HepG2 (cell line): ENCODE measurements around the gene PRM3. TPM values are rescaled to one million over a fixed set of nuclear protein-coding genes. Genes with fewer than 3 reads are reported as not detected.

Experiments used
- HOXA3 ChIP-seq: sonication (generic); formaldehyde crosslinking; IDR thresholded peaks from 2 replicates; pipeline ENCODE4 v1.5.0; 2020; ENCODE audit warnings: missing genetic modification reagents
- JARID2 ChIP-seq: sonication (generic); formaldehyde crosslinking; IDR thresholded peaks from 2 replicates; pipeline ENCODE4 v1.8.1; 2023; ENCODE audit warnings: missing genetic modification reagents, inconsistent platforms; ENCODE audit not compliant: insufficient replicate concordance
- MTF1 ChIP-seq: sonication (generic); formaldehyde crosslinking; IDR thresholded peaks from 2 replicates; pipeline ENCODE4 v1.5.0; 2020; ENCODE audit warnings: missing genetic modification reagents
- NPAS2 ChIP-seq: sonication (generic); formaldehyde crosslinking; IDR thresholded peaks from 2 replicates; pipeline ENCODE4 v1.8.0; 2022; ENCODE audit warnings: mild to moderate bottlenecking, missing genetic modification reagents, borderline replicate concordance
- PTBP1 ChIP-seq: fragments of 200-400 bp; formaldehyde crosslinking; IDR thresholded peaks from 2 replicates; pipeline ENCODE4 v1.6.1; 2018; ENCODE audit warnings: low read length, low read depth; ENCODE audit not compliant: poor library complexity, severe bottlenecking
- ZEB1 ChIP-seq: IDR thresholded peaks from 2 replicates; pipeline ENCODE4 v1.6.1; 2012; ENCODE audit warnings: mild to moderate bottlenecking, low read depth, inconsistent platforms; ENCODE audit not compliant: insufficient replicate concordance
- ZNF263 ChIP-seq: sonication (generic); formaldehyde crosslinking; IDR thresholded peaks from 2 replicates; pipeline ENCODE4 v1.4.0; 2020; ENCODE audit warnings: missing genetic modification reagents
- ZNF510 ChIP-seq: sonication (generic); formaldehyde crosslinking; IDR thresholded peaks from 2 replicates; pipeline ENCODE4 v1.4.0; 2020; ENCODE audit warnings: low read depth, mild to moderate bottlenecking, missing genetic modification reagents
- ZNF552 ChIP-seq: sonication (generic); formaldehyde crosslinking; IDR thresholded peaks from 2 replicates; pipeline ENCODE4 v1.9.0; 2022; ENCODE audit warnings: missing genetic modification reagents, mild to moderate bottlenecking, borderline replicate concordance
- ZNF569 ChIP-seq: sonication (generic); formaldehyde crosslinking; IDR thresholded peaks from 2 replicates; pipeline ENCODE4 v1.5.0; 2020; ENCODE audit warnings: mild to moderate bottlenecking, missing genetic modification reagents, moderate library complexity, borderline replicate concordance
- ZNF614 ChIP-seq: IDR thresholded peaks from 2 replicates; pipeline ENCODE4 v1.6.1; 2018; ENCODE audit warnings: missing biosample characterization, missing genetic modification reagents, inconsistent platforms, borderline replicate concordance
- ZSCAN22 ChIP-seq: sonication (generic); formaldehyde crosslinking; IDR thresholded peaks from 2 replicates; pipeline ENCODE4 v1.4.0; 2020; ENCODE audit warnings: mild to moderate bottlenecking, missing genetic modification reagents
- polyA plus RNA-seq, 8 experiments: library from polyadenylated mRNA; depleted of rRNA in 3 of 8; stranded (reverse) in 7 of 8; unstranded in 1 of 8; fragments of >200 nt; fragmentation: Illumina TruSeq in 4 of 8; extraction: Trizol in 4 of 8; gene quantifications; 2 replicates each; pipeline versions ENCODE4 v1.2.1 to v1.2.3, GENCODE V29; 2011 to 2016; ENCODE audit warnings: low read depth in 4 of 8, missing spikeins in 1 of 8, mixed read lengths in 1 of 8; ENCODE audit not compliant: insufficient read depth in 1 of 8
- total RNA-seq, 5 experiments: library from RNA; depleted of rRNA; stranded (reverse); fragments of >200 nt; fragmentation: Illumina TruSeq; extraction: Trizol; gene quantifications; 2 replicates each; pipeline ENCODE4 v1.2.3, GENCODE V29; 2016; ENCODE audit warnings: low read depth in 1 of 5
- TF ChIP-seq, protein P1 (sequence below): sonication (generic); formaldehyde crosslinking; IDR thresholded peaks from 2 replicates; pipeline ENCODE4 v1.5.1; 2020; ENCODE audit warnings: missing genetic modification reagents, mild to moderate bottlenecking, borderline replicate concordance
- TF ChIP-seq, protein P2 (sequence below): sonication (generic); formaldehyde crosslinking; IDR thresholded peaks from 2 replicates; pipeline ENCODE4 v1.5.1; 2020; ENCODE audit warnings: mild to moderate bottlenecking, missing genetic modification reagents, borderline replicate concordance
- TF ChIP-seq, protein P3 (sequence below): sonication (generic); formaldehyde crosslinking; IDR thresholded peaks from 2 replicates; pipeline ENCODE4 v1.9.0; 2021; ENCODE audit warnings: missing genetic modification reagents, borderline replicate concordance

The PRM3 gene
- total and polyA plus RNA-seq, 2 of the 13 experiments (the other 11 are each of a cell fraction or from before 2014, with no cell fraction given): not detected

DNA sequence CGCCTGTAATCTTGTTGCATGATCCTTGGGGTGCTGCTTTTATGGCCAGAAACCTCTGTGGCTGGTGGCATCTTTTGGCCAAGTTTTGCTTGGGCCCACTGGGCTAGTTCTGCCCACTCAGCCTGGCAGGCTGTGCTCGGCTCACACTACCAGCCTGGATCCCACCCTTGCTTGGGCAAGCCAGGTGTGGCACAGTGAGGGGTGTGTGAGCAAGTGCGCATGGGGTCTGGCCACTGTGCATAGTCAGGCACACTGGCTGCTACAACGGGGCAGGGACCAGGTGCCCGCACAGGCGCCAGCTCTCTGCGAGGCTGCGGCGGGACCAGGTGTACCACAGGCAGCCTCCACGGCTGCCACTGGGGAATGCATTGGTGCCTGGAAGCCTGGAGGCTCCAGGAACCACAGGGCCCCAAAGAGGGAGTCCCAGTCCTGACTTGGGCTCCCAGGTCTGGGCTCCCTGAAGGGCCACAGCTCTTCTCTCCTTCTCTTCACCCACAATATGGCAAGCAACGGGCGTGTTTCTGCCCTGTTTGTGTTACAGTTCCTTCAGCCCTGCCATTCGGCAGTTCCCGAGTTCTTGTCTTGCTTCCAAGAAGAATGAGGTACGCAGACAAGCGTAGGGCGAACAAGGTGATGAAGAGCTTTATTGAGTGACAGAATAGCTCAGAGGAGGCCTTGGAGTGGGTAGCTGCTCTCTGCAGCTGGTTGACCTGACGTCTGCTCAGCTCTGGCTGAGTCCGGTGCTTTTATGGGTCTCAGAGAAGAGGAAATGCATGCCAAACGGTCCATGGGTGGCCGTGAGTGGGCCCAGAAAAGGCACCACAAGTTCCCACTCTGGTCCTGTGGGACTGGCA lies 34.4 kb upstream of the PRM3 start (continued):
- TF ChIP-seq HOXA3 (CRISPR knock-in tag) (no peak; the same call in 1 of the 2 replicates), ZNF614 (CRISPR knock-in tag) (peak; percentile 9; the same call in 1 of the 2 replicates), ZNF569 (CRISPR knock-in tag) (no peak), ZNF263 (CRISPR knock-in tag) (no peak), ZNF552 (no peak; the same call in 1 of the 2 replicates), JARID2 (CRISPR knock-in tag) (no peak), ZEB1 (no peak), NPAS2 (CRISPR knock-in tag) (no peak), MTF1 (CRISPR knock-in tag) (no peak), ZNF510 (CRISPR knock-in tag) (no peak; the same call in none of the 2 replicates), ZSCAN22 (no peak), PTBP1 (peak; percentile 49)
- TF ChIP-seq, protein P1, sequence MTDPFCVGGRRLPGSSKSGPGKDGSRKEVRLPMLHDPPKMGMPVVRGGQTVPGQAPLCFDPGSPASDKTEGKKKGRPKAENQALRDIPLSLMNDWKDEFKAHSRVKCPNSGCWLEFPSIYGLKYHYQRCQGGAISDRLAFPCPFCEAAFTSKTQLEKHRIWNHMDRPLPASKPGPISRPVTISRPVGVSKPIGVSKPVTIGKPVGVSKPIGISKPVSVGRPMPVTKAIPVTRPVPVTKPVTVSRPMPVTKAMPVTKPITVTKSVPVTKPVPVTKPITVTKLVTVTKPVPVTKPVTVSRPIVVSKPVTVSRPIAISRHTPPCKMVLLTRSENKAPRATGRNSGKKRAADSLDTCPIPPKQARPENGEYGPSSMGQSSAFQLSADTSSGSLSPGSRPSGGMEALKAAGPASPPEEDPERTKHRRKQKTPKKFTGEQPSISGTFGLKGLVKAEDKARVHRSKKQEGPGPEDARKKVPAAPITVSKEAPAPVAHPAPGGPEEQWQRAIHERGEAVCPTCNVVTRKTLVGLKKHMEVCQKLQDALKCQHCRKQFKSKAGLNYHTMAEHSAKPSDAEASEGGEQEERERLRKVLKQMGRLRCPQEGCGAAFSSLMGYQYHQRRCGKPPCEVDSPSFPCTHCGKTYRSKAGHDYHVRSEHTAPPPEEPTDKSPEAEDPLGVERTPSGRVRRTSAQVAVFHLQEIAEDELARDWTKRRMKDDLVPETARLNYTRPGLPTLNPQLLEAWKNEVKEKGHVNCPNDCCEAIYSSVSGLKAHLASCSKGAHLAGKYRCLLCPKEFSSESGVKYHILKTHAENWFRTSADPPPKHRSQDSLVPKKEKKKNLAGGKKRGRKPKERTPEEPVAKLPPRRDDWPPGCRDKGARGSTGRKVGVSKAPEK (CRISPR knock-in tag): 0 out of 2 replicates have a peak, but pooled peaks have one; percentile 23
- TF ChIP-seq, protein P2, sequence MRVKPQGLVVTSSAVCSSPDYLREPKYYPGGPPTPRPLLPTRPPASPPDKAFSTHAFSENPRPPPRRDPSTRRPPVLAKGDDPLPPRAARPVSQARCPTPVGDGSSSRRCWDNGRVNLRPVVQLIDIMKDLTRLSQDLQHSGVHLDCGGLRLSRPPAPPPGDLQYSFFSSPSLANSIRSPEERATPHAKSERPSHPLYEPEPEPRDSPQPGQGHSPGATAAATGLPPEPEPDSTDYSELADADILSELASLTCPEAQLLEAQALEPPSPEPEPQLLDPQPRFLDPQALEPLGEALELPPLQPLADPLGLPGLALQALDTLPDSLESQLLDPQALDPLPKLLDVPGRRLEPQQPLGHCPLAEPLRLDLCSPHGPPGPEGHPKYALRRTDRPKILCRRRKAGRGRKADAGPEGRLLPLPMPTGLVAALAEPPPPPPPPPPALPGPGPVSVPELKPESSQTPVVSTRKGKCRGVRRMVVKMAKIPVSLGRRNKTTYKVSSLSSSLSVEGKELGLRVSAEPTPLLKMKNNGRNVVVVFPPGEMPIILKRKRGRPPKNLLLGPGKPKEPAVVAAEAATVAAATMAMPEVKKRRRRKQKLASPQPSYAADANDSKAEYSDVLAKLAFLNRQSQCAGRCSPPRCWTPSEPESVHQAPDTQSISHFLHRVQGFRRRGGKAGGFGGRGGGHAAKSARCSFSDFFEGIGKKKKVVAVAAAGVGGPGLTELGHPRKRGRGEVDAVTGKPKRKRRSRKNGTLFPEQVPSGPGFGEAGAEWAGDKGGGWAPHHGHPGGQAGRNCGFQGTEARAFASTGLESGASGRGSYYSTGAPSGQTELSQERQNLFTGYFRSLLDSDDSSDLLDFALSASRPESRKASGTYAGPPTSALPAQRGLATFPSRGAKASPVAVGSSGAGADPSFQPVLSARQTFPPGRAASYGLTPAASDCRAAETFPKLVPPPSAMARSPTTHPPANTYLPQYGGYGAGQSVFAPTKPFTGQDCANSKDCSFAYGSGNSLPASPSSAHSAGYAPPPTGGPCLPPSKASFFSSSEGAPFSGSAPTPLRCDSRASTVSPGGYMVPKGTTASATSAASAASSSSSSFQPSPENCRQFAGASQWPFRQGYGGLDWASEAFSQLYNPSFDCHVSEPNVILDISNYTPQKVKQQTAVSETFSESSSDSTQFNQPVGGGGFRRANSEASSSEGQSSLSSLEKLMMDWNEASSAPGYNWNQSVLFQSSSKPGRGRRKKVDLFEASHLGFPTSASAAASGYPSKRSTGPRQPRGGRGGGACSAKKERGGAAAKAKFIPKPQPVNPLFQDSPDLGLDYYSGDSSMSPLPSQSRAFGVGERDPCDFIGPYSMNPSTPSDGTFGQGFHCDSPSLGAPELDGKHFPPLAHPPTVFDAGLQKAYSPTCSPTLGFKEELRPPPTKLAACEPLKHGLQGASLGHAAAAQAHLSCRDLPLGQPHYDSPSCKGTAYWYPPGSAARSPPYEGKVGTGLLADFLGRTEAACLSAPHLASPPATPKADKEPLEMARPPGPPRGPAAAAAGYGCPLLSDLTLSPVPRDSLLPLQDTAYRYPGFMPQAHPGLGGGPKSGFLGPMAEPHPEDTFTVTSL (CRISPR knock-in tag): no peak
- TF ChIP-seq, protein P3, sequence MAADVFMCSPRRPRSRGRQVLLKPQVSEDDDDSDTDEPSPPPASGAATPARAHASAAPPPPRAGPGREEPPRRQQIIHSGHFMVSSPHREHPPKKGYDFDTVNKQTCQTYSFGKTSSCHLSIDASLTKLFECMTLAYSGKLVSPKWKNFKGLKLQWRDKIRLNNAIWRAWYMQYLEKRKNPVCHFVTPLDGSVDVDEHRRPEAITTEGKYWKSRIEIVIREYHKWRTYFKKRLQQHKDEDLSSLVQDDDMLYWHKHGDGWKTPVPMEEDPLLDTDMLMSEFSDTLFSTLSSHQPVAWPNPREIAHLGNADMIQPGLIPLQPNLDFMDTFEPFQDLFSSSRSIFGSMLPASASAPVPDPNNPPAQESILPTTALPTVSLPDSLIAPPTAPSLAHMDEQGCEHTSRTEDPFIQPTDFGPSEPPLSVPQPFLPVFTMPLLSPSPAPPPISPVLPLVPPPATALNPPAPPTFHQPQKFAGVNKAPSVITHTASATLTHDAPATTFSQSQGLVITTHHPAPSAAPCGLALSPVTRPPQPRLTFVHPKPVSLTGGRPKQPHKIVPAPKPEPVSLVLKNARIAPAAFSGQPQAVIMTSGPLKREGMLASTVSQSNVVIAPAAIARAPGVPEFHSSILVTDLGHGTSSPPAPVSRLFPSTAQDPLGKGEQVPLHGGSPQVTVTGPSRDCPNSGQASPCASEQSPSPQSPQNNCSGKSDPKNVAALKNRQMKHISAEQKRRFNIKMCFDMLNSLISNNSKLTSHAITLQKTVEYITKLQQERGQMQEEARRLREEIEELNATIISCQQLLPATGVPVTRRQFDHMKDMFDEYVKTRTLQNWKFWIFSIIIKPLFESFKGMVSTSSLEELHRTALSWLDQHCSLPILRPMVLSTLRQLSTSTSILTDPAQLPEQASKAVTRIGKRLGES (CRISPR knock-in tag): no peak
